Raji (cell line): Measurements from ENCODE around the gene TRPM2.

Experiments
- POLR2A ChIP-seq: IDR thresholded peaks from 2 replicates; pipeline ENCODE4 v1.6.1; 2011; ENCODE audit warnings: low read depth, low read length, control low read depth; ENCODE audit not compliant: insufficient read depth

Gene TRPM2

DNA sequence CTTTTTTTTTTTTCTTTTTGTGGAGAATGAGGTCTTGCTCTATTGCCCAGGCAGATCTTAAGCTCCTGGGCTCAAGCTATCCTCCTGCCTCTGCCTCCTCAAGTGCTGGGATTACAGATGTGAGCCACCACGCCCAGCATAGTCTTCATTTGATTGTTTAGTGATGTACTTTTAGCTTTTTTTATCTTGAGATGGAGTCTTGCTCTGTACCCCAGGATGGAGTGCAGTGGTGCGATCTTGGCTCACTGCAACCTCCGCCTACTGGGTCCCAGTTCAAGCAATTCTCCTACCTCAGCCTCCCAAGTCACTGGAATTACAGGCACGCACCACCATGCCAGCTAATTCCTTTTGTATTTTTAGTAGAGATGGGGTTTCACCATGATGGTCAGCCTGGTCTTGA is 77.9 kb downstream of the TRPM2 start:
- no peak for TF ChIP-seq POLR2A

DNA sequence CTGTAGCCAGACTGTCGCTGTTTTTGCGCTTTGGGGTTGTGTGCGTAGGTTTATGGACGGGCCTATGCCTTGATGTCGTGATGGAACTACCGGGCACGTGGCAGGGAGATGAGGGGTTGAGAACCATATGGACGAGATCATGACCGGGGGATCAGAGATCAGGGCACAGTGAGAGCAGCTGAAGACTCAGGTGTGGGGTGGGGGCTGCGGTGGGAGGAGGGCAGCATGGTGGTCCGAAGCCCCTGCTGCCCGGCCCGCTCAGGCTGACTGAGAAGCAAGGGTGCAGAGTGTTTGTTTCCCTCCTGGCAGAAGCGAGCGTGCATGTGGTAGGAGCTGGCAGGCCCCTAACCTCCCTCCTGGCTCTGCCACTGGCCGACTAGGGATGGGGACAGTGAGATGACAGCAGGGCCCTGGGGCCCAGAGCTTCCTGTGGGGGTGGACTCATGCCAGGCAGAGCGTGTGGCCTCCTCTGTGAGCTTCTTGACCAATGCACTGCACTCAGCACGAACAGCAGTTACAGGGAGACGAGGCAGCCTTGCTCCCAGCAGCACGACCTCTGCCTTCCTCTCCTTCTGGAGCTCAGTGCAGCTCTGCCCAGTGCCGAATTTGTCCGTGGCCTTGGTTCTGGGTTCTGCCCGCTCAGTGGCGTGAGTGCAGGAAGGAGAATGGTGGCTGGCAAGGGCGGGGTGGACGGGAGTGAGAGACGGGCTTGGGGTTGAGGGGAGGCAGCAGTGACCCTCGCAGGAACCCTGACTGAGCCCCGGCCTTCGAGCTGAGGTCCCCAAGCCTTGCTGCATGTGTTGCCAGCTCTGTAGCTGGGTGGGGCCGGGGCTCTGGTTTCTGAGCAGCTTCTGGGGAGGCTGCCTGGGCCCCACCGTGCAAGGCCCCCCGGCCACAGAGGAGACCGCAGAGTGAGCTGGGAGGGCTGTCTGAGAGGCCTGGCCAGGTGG is 79.7 kb downstream of the TRPM2 start:
- no peak for TF ChIP-seq POLR2A

DNA sequence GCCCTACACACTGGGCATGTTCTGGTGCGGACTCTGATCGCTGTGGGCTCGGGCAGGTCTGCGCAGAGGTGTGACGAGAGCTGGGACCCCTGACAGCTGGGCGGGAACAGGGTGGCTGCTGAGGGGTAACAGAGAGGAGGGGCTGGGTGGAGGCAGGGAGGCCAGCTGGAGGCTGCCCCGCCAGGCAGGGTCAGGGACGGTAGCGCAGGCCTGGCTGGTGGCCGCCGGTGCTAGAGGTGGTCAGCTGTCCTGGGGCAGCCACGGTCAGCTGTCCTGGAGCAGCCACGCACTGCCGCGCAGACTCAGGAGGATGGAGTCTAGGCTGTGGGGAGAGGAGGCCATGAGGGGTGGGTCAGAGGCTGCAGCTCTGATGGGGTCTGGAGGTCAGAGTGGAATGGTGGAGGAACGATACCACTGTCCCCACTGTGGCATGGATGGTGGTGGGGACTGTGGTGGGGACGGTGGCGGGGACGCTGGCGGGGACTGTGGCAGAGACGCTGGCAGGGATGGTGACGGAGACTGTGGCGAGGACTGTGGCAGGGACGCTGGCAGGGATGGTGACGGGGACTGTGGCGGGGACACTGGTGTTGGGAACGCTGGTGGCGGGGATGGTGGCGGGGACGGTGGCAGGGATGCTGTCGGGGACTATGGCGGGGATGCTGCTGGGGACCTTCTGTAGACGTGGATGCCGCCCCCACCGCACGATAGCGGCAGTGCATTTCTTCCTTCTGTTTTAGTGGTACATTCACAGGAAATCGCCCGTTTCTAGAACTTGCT is 80.6 kb downstream of the TRPM2 start:
- no peak for TF ChIP-seq POLR2A

DNA sequence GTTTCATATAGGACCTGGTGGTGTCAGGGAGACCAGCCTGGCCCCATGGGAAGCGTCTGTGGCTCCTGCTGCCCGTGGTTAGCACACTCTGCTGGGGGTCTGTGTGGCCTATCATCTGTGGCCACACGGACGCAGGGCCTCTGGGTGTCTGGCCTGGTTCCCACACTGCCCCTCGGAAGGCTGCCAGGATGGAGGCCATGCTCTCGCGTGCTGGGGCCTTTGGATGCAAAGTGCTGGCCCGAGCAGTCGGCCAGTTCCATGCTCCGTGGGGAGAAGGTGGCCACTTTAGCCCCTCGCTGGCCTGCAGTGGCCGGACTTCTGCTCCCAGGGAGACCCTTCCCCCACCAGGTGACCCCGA is 81.1 kb downstream of the TRPM2 start:
- no peak for TF ChIP-seq POLR2A

DNA sequence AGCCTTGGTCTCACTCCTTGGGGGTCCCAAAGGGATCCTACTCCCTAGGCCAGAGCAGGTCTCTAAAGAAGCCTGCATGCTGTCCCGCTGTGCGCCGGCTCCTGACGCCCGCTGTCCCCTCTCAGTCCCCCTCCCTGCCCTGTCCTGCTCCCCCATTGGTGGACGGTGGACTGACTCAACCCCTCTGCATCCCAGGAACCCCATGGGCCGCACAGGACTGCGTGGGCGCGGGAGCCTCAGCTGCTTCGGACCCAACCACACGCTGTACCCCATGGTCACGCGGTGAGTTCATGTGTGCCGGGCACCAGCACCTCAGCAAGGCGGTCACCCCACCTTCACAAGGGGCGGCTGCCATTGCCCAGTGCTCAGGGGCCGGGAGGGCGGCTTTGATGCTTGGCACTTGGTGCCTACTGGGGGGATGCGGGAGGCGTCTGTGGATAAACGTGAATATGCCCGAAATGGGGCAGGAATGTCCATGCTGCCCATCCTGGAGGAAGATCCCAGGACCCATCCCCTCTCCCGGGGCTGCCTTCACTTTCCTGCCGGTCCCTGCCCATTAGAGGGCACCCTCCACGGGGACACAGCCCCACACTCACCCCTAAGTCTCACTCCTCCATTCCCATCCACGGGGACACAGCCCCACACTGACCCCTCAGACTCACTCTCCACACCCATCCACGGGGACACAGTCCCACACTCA is 81.7 kb downstream of the TRPM2 start:
- no peak for TF ChIP-seq POLR2A

DNA sequence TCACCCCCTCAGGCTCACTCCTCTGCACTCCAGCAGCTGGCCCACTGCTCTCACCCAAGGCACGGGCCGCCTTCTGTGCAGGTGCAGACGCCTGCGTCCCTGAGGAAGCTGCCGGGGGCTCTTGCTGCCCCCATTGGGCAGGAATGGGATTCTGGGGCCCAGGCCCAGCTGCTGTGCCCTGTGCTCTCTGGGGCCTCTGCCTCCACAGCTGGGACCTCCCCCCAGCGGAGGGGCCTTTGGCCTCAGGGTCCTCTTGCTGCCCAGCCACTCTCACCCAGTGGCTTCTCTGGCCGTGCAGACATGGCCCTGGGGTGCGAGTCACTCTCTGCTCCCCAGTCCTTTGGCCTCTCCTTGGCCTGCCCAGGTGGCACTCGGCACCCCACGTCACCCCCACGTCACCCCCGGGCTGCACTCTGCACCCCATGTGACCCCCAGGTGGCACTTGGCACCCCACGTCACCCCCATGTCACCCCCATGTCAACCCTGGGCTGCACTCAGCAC is 82.7 kb downstream of the TRPM2 start:
- TF ChIP-seq POLR2A, result no peak

DNA sequence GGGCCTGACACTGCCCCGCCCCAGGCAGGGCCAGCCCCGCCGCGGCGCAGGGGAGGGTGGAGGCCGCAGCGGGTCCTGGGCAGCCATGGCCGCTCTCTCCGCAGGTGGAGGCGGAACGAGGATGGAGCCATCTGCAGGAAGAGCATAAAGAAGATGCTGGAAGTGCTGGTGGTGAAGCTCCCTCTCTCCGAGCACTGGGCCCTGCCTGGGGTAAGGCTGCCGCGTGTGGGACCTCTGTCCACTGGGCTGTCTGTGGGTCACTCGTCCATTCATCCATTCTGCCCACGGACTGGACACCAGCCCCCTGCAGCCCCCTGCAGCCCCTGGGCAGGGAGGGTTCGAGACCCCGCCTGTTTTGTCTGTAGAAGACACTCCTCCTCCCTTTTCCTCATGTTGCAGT is 83.5 kb downstream of the TRPM2 start:
- no peak for TF ChIP-seq POLR2A

DNA sequence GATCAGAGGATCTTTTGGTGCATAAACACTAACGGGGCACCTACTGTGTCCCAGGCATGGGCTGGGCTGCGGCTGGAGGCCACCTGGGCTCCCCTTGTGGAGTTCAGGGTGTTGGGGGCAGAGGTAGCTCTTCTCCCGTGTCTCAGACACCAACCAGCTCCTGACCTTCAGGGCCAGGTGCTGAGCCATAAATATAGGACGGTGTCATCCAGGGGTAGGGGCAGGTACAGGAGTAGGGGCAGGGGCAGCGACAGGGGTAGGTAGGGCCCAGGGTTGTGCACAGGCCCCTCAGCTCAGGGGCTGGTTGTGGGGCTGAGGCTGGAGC is 83.9 kb downstream of the TRPM2 start:
- TF ChIP-seq POLR2A, result no peak

DNA sequence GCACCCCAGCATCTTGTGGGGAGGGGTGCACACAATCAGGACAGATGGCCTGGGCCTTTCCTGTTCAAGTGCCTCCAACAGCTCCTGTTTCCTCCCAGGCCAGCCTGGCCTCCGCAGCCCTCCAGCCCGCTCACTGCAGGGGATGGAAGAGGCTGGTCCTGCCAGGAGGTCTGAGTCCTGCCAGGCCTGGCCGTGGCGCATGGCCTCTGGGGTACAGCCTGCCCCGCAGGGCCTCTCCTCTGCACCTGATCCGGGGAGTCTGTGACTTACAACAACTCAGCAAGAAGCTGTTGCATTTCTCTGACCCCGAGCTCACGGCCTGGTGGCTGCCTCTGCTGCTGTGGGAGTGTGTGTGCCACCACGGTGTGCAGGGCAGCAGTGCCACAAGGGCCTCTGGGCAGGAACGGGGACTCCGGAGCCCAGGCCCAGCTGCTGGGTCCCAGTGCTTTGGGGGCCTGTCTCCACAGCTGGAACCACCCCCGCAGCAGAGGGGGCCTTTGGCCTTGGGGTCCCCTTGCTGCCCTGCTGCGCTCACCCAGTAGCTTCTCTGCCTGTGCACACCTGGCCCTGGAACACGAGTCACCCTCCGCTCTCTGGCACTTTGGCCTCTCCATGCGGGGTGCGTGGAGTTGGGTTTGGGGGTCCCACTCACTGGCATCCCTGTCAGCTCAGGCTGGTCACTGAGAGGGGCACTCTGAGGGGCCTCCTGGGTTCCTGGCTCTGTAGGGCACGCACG is 84.4 kb downstream of the TRPM2 start:
- no peak for TF ChIP-seq POLR2A

DNA sequence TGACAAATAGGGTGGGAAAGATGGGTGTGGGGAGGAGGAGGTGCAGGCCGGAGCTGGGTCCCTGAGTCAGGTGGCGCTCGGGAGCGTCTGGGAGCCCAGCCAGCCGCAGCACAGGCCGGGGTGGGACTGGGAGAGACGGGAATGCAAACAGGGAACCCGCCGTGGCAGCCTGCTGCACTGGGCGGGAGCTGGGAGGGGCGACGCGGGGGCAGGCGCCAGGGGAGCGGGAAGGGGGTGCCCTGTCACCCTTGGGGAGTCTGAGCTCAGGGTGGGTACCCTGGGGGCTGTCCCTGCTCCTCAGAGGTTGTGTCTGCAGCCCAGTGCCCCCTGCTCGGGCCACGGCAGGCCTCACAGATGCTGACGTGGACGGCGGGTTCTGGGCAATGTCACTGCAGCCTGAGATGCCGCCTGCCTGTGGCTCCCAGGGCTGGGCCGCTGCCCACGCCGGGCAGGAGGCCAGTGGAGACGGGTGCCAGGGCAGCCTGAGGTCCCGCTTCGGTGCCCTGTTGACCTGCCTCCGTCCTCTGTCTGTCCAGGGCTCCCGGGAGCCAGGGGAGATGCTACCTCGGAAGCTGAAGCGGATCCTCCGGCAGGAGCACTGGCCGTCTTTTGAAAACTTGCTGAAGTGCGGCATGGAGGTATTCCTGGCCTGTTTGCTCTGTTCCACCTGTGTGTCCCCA is 85.2 kb downstream of the TRPM2 start:
- TF ChIP-seq POLR2A, result no peak

DNA sequence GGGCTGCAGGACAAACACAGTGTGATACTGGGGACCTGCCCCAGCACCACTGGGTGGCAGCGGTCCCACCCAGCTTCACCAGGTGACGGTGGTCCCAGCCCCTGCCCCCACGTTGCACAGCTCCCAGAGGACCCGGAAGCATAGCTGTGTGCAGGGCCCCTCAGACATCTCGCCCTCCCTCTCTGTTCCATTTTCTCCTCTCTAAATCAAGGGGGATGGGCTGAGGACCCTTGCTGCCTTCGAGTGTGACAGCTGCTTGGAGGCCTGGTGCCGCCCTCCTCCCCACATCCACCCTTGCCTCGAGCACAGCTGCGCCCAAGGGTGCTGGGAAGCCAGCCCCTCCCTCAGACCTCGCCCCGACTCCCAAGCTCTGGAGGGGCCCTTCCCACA is 85.8 kb downstream of the TRPM2 start:
- TF ChIP-seq POLR2A, result no peak

DNA sequence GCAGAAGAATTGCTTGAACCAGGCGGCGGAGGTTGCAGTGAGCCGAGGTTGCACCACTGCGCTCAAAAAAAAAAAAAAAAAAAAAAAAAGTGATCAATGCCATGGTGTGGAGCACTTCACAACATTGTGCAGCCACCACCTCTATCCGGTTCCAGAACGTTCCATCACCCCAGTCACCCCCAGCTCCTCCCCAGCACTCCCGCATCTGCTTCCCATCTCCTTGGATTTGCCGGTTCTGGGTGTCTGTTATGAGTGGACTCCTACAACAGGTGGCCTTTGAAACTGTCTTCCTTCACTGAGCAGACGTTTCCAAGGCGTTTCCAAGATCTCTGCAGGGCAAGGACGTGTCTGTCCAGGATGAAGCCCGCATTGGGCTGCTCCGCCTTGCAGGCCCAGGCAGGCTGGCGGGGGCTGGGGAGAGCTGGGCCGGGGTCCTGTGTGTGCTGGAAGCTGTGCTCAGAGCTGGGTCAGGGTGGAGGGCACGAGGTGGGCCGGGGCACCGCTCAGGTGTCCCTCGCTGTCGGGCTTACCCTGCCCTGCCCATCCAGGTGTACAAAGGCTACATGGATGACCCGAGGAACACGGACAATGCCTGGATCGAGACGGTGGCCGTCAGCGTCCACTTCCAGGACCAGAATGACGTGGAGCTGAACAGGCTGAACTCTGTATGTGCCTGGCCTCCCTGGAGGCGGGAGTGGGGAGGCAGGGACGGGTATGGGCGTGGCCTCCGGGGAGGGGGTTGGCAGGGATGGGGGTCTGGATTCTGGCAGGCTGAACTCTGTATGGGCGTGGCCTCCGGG is 87.0 kb downstream of the TRPM2 start:
- TF ChIP-seq POLR2A, result no peak

DNA sequence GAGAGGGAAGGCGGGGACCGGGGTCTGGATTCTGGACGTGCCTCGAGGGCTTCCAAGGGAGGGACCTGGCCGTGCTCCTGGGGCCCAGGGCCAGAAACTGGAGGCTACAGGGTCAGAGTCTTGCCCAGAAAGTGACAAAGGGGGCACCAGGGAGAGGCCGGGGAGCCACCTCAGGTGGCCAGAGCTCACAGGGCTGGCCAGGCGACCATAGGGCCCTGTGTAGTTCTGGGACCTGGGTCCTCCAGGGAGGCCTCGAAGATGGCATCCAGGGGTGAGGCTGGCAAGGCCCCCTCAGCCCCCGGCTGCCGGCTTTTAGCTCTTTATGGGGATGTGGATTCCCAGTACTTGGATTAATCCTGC is 87.6 kb downstream of the TRPM2 start:
- TF ChIP-seq POLR2A, result no peak

DNA sequence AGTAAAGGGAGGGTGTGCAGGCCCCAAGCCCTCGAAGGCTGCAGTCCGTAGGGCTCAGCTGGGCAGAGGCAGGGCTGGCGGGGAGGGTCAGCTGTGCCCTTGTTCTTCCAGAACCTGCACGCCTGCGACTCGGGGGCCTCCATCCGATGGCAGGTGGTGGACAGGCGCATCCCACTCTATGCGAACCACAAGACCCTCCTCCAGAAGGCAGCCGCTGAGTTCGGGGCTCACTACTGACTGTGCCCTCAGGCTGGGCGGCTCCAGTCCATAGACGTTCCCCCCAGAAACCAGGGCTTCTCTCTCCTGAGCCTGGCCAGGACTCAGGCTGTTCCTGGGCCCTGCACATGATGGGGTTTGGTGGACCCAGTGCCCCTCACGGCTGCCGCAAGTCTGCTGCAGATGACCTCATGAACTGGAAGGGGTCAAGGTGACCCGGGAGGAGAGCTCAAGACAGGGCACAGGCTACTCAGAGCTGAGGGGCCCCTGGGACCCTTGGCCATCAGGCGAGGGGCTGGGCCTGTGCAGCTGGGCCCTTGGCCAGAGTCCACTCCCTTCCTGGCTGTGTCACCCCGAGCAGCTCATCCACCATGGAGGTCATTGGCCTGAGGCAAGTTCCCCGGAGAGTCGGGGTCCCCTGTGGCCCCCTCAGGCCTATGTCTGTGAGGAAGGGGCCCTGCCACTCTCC is 88.3 kb downstream of the TRPM2 start:
- no peak for TF ChIP-seq POLR2A
